WTC11 (cell line): ENCODE results near the gene LMBR1. TPM values are rescaled to one million over a fixed set of nuclear protein-coding genes. Genes with fewer than 3 reads are reported as not detected.

Experiments used
- ATAC-seq: fragments of 200-7000 bp; cut with Tn5 transposase; 2 replicates; pipeline ENCODE4 v1.10.0; 2021; ENCODE audit warnings: mild to moderate bottlenecking, moderate library complexity
- CTCF ChIA-PET: fragments of 300-600 bp; sonication (Branson Sonifier 250); formaldehyde crosslinking; loops from one replicate; lab custom pipeline; 2021; ENCODE audit warnings: antibody characterized with exemption; lab: Charles Lee
- POLR2A ChIA-PET: fragments of 350-600 bp; sonication (Branson Sonifier 250); formaldehyde crosslinking; loops from one replicate; lab custom pipeline; 2021; ENCODE audit warnings: antibody characterized with exemption; lab: Charles Lee
- DNase-seq: peaks from one replicate; pipeline ENCODE4 v3.0.0; 2021; ENCODE audit warnings: low spot score
- H3K27ac Mint-ChIP-seq: 2 replicates; pipeline ENCODE4 v1.8.0; 2021; ENCODE audit warnings: mixed read lengths
- H3K27me3 Mint-ChIP-seq: 2 replicates; pipeline ENCODE4 v1.8.0; 2021; ENCODE audit warnings: low read depth, mild to moderate bottlenecking, moderate library complexity, mixed read lengths
- H3K36me3 Mint-ChIP-seq: 2 replicates; pipeline ENCODE4 v1.8.0; 2021; ENCODE audit warnings: mixed read lengths
- H3K4me1 Mint-ChIP-seq: 2 replicates; pipeline ENCODE4 v1.8.0; 2022; ENCODE audit warnings: mixed read lengths
- H3K4me3 Mint-ChIP-seq: 2 replicates; pipeline ENCODE4 v1.8.0; 2021; ENCODE audit warnings: mild to moderate bottlenecking, moderate library complexity, mixed read lengths
- H3K9me3 Mint-ChIP-seq: 2 replicates; pipeline ENCODE4 v1.8.0; 2021; ENCODE audit warnings: mixed read lengths
- ATF2 ChIP-seq: sonication (generic); formaldehyde crosslinking; IDR thresholded peaks from 2 replicates; pipeline ENCODE4 v1.8.1; 2022; ENCODE audit warnings: low read depth, missing genetic modification reagents, borderline replicate concordance
- CREB1 ChIP-seq: sonication (generic); formaldehyde crosslinking; IDR thresholded peaks from 2 replicates; pipeline ENCODE4 v1.8.0; 2023; ENCODE audit warnings: mild to moderate bottlenecking, missing genetic modification reagents
- E2F1 ChIP-seq: sonication (generic); formaldehyde crosslinking; IDR thresholded peaks from 2 replicates; pipeline ENCODE4 v1.8.0; 2022; ENCODE audit warnings: mild to moderate bottlenecking, missing genetic modification reagents
- E2F5 ChIP-seq: sonication (generic); formaldehyde crosslinking; IDR thresholded peaks from 2 replicates; pipeline ENCODE4 v1.8.1; 2022; ENCODE audit warnings: mild to moderate bottlenecking, moderate library complexity, missing genetic modification reagents
- FOXK1 ChIP-seq: sonication (generic); formaldehyde crosslinking; IDR thresholded peaks from 2 replicates; pipeline ENCODE4 v1.8.0; 2022; ENCODE audit warnings: mild to moderate bottlenecking, moderate library complexity, missing genetic modification reagents
- KAT7 ChIP-seq: sonication (generic); formaldehyde crosslinking; IDR thresholded peaks from 2 replicates; pipeline ENCODE4 v1.8.1; 2023; ENCODE audit warnings: missing genetic modification reagents, mild to moderate bottlenecking, borderline replicate concordance
- NR2C2 ChIP-seq: sonication (generic); formaldehyde crosslinking; IDR thresholded peaks from 2 replicates; pipeline ENCODE4 v1.8.0; 2022; ENCODE audit warnings: mild to moderate bottlenecking, missing genetic modification reagents
- RORB ChIP-seq: fragments of 250-450 bp; sonication (Bioruptor Pico); IDR thresholded peaks from 2 replicates; pipeline ENCODE4 v1.9.0; 2021; ENCODE audit warnings: mild to moderate bottlenecking
- SMAD3 ChIP-seq: sonication (generic); formaldehyde crosslinking; IDR thresholded peaks from 2 replicates; pipeline ENCODE4 v1.8.0; 2022; ENCODE audit warnings: missing genetic modification reagents, mild to moderate bottlenecking, borderline replicate concordance
- TEAD1 ChIP-seq: sonication (generic); formaldehyde crosslinking; IDR thresholded peaks from 2 replicates; pipeline ENCODE4 v1.8.0; 2022; ENCODE audit warnings: mild to moderate bottlenecking, missing genetic modification reagents
- TP53 ChIP-seq: sonication (generic); formaldehyde crosslinking; IDR thresholded peaks from 2 replicates; pipeline ENCODE4 v1.8.1; 2023; ENCODE audit warnings: mild to moderate bottlenecking, missing genetic modification reagents
- total RNA-seq: library from RNA; stranded (reverse); gene quantifications from 3 replicates; pipeline ENCODE4 v1.2.3, GENCODE V29; 2021
- TF ChIP-seq, protein P1 (sequence below): sonication (generic); formaldehyde crosslinking; IDR thresholded peaks from 2 replicates; pipeline ENCODE4 v1.8.0; 2023; ENCODE audit warnings: mild to moderate bottlenecking, missing genetic modification reagents
- TF ChIP-seq, protein P2 (sequence below): fragments of 250-450 bp; sonication (Bioruptor Pico); IDR thresholded peaks from 2 replicates; pipeline ENCODE4 v1.9.0; 2021; ENCODE audit warnings: mild to moderate bottlenecking
- TF ChIP-seq, protein P3 (sequence below): sonication (generic); formaldehyde crosslinking; IDR thresholded peaks from 2 replicates; pipeline ENCODE4 v1.8.0; 2023; ENCODE audit warnings: missing genetic modification reagents

Gene LMBR1
- total RNA-seq, 1 experiment from 2014 or later, result 55.6 TPM

- no peak for TF ChIP-seq TEAD1 (CRISPR knock-in tag)
- TF ChIP-seq, protein P1, sequence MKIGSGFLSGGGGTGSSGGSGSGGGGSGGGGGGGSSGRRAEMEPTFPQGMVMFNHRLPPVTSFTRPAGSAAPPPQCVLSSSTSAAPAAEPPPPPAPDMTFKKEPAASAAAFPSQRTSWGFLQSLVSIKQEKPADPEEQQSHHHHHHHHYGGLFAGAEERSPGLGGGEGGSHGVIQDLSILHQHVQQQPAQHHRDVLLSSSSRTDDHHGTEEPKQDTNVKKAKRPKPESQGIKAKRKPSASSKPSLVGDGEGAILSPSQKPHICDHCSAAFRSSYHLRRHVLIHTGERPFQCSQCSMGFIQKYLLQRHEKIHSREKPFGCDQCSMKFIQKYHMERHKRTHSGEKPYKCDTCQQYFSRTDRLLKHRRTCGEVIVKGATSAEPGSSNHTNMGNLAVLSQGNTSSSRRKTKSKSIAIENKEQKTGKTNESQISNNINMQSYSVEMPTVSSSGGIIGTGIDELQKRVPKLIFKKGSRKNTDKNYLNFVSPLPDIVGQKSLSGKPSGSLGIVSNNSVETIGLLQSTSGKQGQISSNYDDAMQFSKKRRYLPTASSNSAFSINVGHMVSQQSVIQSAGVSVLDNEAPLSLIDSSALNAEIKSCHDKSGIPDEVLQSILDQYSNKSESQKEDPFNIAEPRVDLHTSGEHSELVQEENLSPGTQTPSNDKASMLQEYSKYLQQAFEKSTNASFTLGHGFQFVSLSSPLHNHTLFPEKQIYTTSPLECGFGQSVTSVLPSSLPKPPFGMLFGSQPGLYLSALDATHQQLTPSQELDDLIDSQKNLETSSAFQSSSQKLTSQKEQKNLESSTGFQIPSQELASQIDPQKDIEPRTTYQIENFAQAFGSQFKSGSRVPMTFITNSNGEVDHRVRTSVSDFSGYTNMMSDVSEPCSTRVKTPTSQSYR (CRISPR knock-in tag), result no peak
Observed at GRCh38 chr7:156790264-156790663, 102.7 kb downstream of the LMBR1 start (continued).

- Mint-ChIP-seq H3K4me3 (no peak overlapping the region), H3K27me3 (no peaks in the 10 kb centered on the region), H3K9me3 (no peaks in the 10 kb centered on the region), H3K36me3 (no peaks in the 10 kb centered on the region), H3K27ac (no peak overlapping the region), H3K4me1 (peaks cover 27% of the 10 kb centered on the region)
- ATAC-seq, result no peak
- ChIA-PET POLR2A (no interaction called here), CTCF (interaction anchor here (1.4 kb wide), 1 partner anchor 17 kb away, joined by 4 read pairs; no protein-coding TSS in a partner anchor)
- no peak for DNase-seq
- TF ChIP-seq, protein P2, sequence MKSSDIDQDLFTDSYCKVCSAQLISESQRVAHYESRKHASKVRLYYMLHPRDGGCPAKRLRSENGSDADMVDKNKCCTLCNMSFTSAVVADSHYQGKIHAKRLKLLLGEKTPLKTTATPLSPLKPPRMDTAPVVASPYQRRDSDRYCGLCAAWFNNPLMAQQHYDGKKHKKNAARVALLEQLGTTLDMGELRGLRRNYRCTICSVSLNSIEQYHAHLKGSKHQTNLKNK, result no peak
- TF ChIP-seq ATF2 (CRISPR knock-in tag), result no peak
- TF ChIP-seq NR2C2 (CRISPR knock-in tag), result no peak
- no peak for TF ChIP-seq E2F1 (CRISPR knock-in tag)
- no peak for TF ChIP-seq E2F5 (CRISPR knock-in tag)
- no peak for TF ChIP-seq TP53 (CRISPR knock-in tag)
Observed at GRCh38 chr7:156785998-156786543, 106.9 kb downstream of the LMBR1 start.

DNA sequence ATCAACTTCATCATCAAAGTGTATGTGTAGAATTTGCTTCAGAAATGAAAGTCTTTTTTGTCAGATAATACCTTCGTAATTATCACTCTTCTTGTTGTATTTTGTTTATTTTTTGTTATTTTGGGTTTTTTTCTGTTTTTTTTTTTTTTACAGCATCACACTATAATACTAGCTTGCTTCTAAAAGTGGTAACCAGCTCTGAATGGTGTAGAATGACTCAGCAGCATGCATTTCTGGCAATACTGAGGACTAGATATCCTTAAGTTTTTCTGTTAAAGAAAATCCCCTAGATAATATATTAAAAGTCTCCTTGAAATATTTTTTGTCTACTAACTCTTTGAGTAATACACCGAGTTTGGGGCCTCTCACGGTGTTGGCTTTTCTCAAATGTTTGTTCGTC lies 109.1 kb downstream of the LMBR1 start:
- DNase-seq (no peak), ATAC-seq (no peak)
- H3K36me3 Mint-ChIP-seq, result no peaks in the 10 kb centered on the region
- H3K27ac Mint-ChIP-seq, result peak overlapping the region; percentile 77; the same call in 1 of the 2 replicates
- H3K9me3 Mint-ChIP-seq, result no peaks in the 10 kb centered on the region
- H3K4me1 Mint-ChIP-seq, result peaks cover 11% of the 10 kb centered on the region; the same call in 1 of the 2 replicates
- POLR2A ChIA-PET, result interaction anchor here (0.6 kb wide), 1 partner anchor 115 kb away, joined by 3 read pairs; no protein-coding TSS in a partner anchor
- TF ChIP-seq CREB1 (CRISPR knock-in tag) (no peak), RORB (no peak), FOXK1 (CRISPR knock-in tag) (no peak), KAT7 (CRISPR knock-in tag) (no peak), SMAD3 (CRISPR knock-in tag) (no peak)
- TF ChIP-seq, protein P3, sequence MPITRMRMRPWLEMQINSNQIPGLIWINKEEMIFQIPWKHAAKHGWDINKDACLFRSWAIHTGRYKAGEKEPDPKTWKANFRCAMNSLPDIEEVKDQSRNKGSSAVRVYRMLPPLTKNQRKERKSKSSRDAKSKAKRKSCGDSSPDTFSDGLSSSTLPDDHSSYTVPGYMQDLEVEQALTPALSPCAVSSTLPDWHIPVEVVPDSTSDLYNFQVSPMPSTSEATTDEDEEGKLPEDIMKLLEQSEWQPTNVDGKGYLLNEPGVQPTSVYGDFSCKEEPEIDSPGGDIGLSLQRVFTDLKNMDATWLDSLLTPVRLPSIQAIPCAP (CRISPR knock-in tag), result no peak
- no peaks in the 10 kb centered on the region for H3K27me3 Mint-ChIP-seq
- no peak overlapping the region for H3K4me3 Mint-ChIP-seq
- CTCF ChIA-PET, result interaction anchor here (0.6 to 1.2 kb wide), 4 partner anchors 9 to 1059 kb away, joined by 3 to 4 read pairs (median 4); no protein-coding TSS in a partner anchor
